K562 (cell line): Measurements from ENCODE around the gene SGMS1. TPM values are rescaled to one million over a fixed set of nuclear protein-coding genes. Genes with fewer than 3 reads are reported as not detected.

Experiments
- ATAC-seq: fragments of 200-7000 bp; cut with Tn5 transposase; 3 replicates; pipeline ENCODE4 v1.9.1; 2020; ENCODE audit warnings: moderate library complexity
- BruUV-seq: library from RNA; stranded (reverse); fragments of 400-500 nt; replicated peaks from 2 replicates; lab custom pipeline; 2021; lab: Mats Ljungman, UMichigan
- CTCF ChIA-PET: fragments of 300-600 bp; formaldehyde crosslinking; extraction: SDS; loops from one replicate; lab custom pipeline; 2021; ENCODE audit warnings: low intra/inter-chr PET ratio; lab: Yijun Ruan, JAX
- POLR2A ChIA-PET: fragments of 300-600, 350-650 bp; sonication (Branson Sonifier 250); formaldehyde crosslinking; extraction: SDS; loops from one replicate; lab custom pipeline; 2021; ENCODE audit warnings: antibody characterized with exemption, inconsistent platforms; lab: Yijun Ruan, JAX
- DNase-seq, 4 experiments: peaks; one replicate each; pipeline versions ENCODE4 v3.0.0 to v3.0.0-alpha.2; 2011 to 2018; ENCODE audit warnings: low spot score in 3 of 4, mixed read lengths in 3 of 4; ENCODE audit errors: extremely low read depth in 1 of 4
- FAIRE-seq: peaks from 2 replicates; lab custom pipeline; 2011; peaks lifted over from hg19 to GRCh38; lab: Jason Lieb, UNC
- H2AFZ ChIP-seq: 2 replicates; pipeline ENCODE4 v1.6.0; 2011; ENCODE audit warnings: low read depth, low read length, control low read depth, inconsistent platforms
- H3K27ac ChIP-seq: fragments of 200-600 bp; 3 replicates; pipeline ENCODE4 v1.8.0; 2011; ENCODE audit warnings: low read depth, mild to moderate bottlenecking, control low read depth, inconsistent platforms, low read length, moderate library complexity, mixed read lengths; ENCODE audit errors: extremely low read depth
- H3K27me3 ChIP-seq, 2 experiments: fragments of 300-600 bp in 1 of 2; 2 replicates in 1 of 2; 3 replicates in 1 of 2; pipeline versions ENCODE4 v1.6.0 to v1.8.0; 2011; ENCODE audit warnings: inconsistent platforms in 2 of 2, low read length in 2 of 2, mild to moderate bottlenecking in 1 of 2, mixed read lengths in 1 of 2, moderate library complexity in 1 of 2; ENCODE audit not compliant: control insufficient read depth in 2 of 2, insufficient read depth in 2 of 2
- H3K36me3 ChIP-seq: fragments of 300-600 bp; 3 replicates; pipeline ENCODE4 v1.8.0; 2011; ENCODE audit warnings: mild to moderate bottlenecking, low read length, inconsistent platforms; ENCODE audit not compliant: control insufficient read depth, insufficient read depth
- H3K4me1 ChIP-seq, 2 experiments: fragments of 200-600 bp in 1 of 2; replicated peaks in 1 of 2; 2 replicates in 1 of 2; 3 replicates in 1 of 2; pipeline versions ENCODE4 v1.5.1 to v1.8.0; 2011; ENCODE audit warnings: inconsistent platforms in 2 of 2, low read length in 2 of 2, mild to moderate bottlenecking in 1 of 2, mixed read lengths in 1 of 2, moderate library complexity in 1 of 2; ENCODE audit not compliant: control insufficient read depth in 2 of 2, insufficient read depth in 2 of 2
- H3K4me2 ChIP-seq: 2 replicates; pipeline ENCODE4 v1.6.1; 2011; ENCODE audit warnings: low read length, control low read depth, inconsistent platforms, mixed read lengths; ENCODE audit not compliant: insufficient read depth
- H3K4me3 ChIP-seq: fragments of 200-600 bp; sonication (generic), shearing (Covaris generic); 2 replicates; pipeline ENCODE4 v1.5.1; 2016; ENCODE audit warnings: control low read depth, inconsistent platforms
- H3K79me2 ChIP-seq: fragments of 200-600 bp; 3 replicates; pipeline ENCODE4 v1.8.0; 2011; ENCODE audit warnings: low read length, inconsistent platforms; ENCODE audit not compliant: control insufficient read depth, insufficient read depth
- H3K9ac ChIP-seq, 2 experiments: 2 replicates each; pipeline versions ENCODE4 v1.6.0 to v1.6.1; 2011; ENCODE audit warnings: low read depth in 2 of 2, low read length in 2 of 2, control low read depth in 1 of 2, inconsistent platforms in 1 of 2, mild to moderate bottlenecking in 1 of 2, mixed read lengths in 1 of 2; ENCODE audit not compliant: insufficient read depth in 1 of 2
- H3K9me1 ChIP-seq: one replicate; pipeline ENCODE4 v1.6.0; 2011; ENCODE audit warnings: inconsistent platforms, mild to moderate bottlenecking, low read length, moderate library complexity; ENCODE audit not compliant: control insufficient read depth, insufficient read depth
- H3K9me3 ChIP-seq: replicated peaks from 2 replicates; pipeline ENCODE4 v1.5.1; 2011; ENCODE audit warnings: low read depth, low read length, inconsistent platforms; ENCODE audit not compliant: control insufficient read depth, insufficient read depth
- H4K20me1 ChIP-seq: replicated peaks from 2 replicates; pipeline ENCODE4 v1.6.1; 2011; ENCODE audit warnings: low read length, inconsistent platforms, mixed read lengths; ENCODE audit not compliant: control insufficient read depth, insufficient read depth
- BHLHE40 ChIP-seq: IDR thresholded peaks from 2 replicates; pipeline ENCODE4 v1.6.1; 2011; ENCODE audit warnings: low read length, improper control_type of control experiment
- ETV1 ChIP-seq: fragments of 450-650 bp; conservative IDR thresholded peaks from 2 replicates; pipeline ENCODE4 v1.6.1; 2016; ENCODE audit warnings: missing genetic modification characterization, control low read depth, low read depth, missing compliant biosample characterization
- ETV5 ChIP-seq: sonication (generic); formaldehyde crosslinking; IDR thresholded peaks from 2 replicates; pipeline ENCODE4 v1.4.0; 2020; ENCODE audit warnings: low read depth, mild to moderate bottlenecking, missing genetic modification reagents
- FOXP1 ChIP-seq: sonication (generic); formaldehyde crosslinking; IDR thresholded peaks from 2 replicates; pipeline ENCODE4 v1.8.0; 2022; ENCODE audit warnings: mild to moderate bottlenecking, missing genetic modification reagents
- KAT7 ChIP-seq: sonication (generic); formaldehyde crosslinking; IDR thresholded peaks from 2 replicates; pipeline ENCODE4 v1.8.0; 2022; ENCODE audit warnings: missing genetic modification reagents, mild to moderate bottlenecking, borderline replicate concordance
- PHB ChIP-seq: fragments of 250-450 bp; sonication (Bioruptor Pico); IDR thresholded peaks from 2 replicates; pipeline ENCODE4 v1.5.0; 2021
- SRF ChIP-seq, 2 experiments: fragments of 250-450, 450-650 bp in 1 of 2; sonication (Bioruptor Pico) in 1 of 2; sonication (generic) in 1 of 2; formaldehyde crosslinking; IDR thresholded peaks; 2 replicates each; pipeline versions ENCODE4 v1.5.0 to v1.5.1; 2020 to 2022; ENCODE audit warnings: mild to moderate bottlenecking in 1 of 2, missing genetic modification reagents in 1 of 2
- STAT5A ChIP-seq: IDR thresholded peaks from 2 replicates; pipeline ENCODE4 v1.6.1; 2012; ENCODE audit warnings: low read length, inconsistent platforms, borderline replicate concordance
- TAF9B ChIP-seq: fragments of 450-650 bp; IDR thresholded peaks from 2 replicates; pipeline ENCODE4 v1.6.1; 2018; ENCODE audit warnings: mild to moderate bottlenecking; ENCODE audit not compliant: partially characterized antibody
- ZFPM2 ChIP-seq: fragments of 250-450 bp; sonication (Bioruptor Pico); IDR thresholded peaks from 2 replicates; pipeline ENCODE4 v1.5.1; 2022; ENCODE audit warnings: mild to moderate bottlenecking
- ZNF395 ChIP-seq: fragments of 200-800 bp; sonication (Bioruptor generic); IDR thresholded peaks from 2 replicates; pipeline ENCODE4 v1.6.1; 2017; ENCODE audit warnings: missing genetic modification characterization, missing compliant biosample characterization
- ZNF449 ChIP-seq: fragments of 250-450 bp; sonication (Bioruptor Pico); IDR thresholded peaks from 2 replicates; pipeline ENCODE4 v1.8.0; 2022; ENCODE audit warnings: moderate library complexity, mild to moderate bottlenecking, inconsistent platforms
- ZNF507 ChIP-seq: conservative IDR thresholded peaks from 2 replicates; pipeline ENCODE4 v1.6.1; 2017; ENCODE audit warnings: missing genetic modification characterization, missing compliant biosample characterization
- ZNF511 ChIP-seq: sonication (generic); formaldehyde crosslinking; IDR thresholded peaks from 2 replicates; pipeline ENCODE4 v1.8.0; 2022; ENCODE audit warnings: mild to moderate bottlenecking, missing genetic modification reagents
- ZNF512 ChIP-seq: IDR thresholded peaks from 2 replicates; pipeline ENCODE4 v1.6.1; 2016; ENCODE audit warnings: missing genetic modification characterization, missing compliant biosample characterization
- WGBS: fragments of 100-300 bp; shearing (Covaris generic); methylation state at CpG from one replicate; pipeline ENCODE4 v1.1.6; 2016; ENCODE audit warnings: low coverage, mixed read lengths; ENCODE audit not compliant: insufficient coverage; ENCODE audit errors: missing lambda C conversion rate; 5-methylcytosine and 5-hydroxymethylcytosine counted together
- in situ Hi-C: fragments of 300-500 bp; cut with MboI; formaldehyde crosslinking; loops from 4 replicates; pipeline ENCODE4 v1.15.0; 2018; ENCODE audit warnings: inconsistent platforms, mixed read lengths
- intact Hi-C: fragments of 100-400 bp; cut with micrococcal nuclease; formaldehyde crosslinking; loops from 2 replicates; pipeline ENCODE4 v1.14.2; 2022
- polyA plus RNA-seq, 8 experiments: library from polyadenylated mRNA; depleted of rRNA in 4 of 8; stranded (reverse) in 5 of 8; unstranded in 3 of 8; fragments of >200 nt; fragmentation: Nextera tagmentation in 2 of 8; fragmentation: Illumina TruSeq in 1 of 8; extraction: Ambion mirVana in 2 of 8; extraction: Trizol in 1 of 8; gene quantifications; 2 replicates each; pipeline versions ENCODE4 v1.2.1 to v1.2.3, GENCODE V29; 2011 to 2014; ENCODE audit warnings: inconsistent platforms in 1 of 8, missing spikeins in 1 of 8
- total RNA-seq, 7 experiments: library from RNA; depleted of rRNA in 6 of 7; stranded (reverse); fragments of >200 nt in 6 of 7; fragmentation: Illumina TruSeq in 2 of 7; extraction: Trizol in 2 of 7; gene quantifications; 2 replicates each; pipeline versions ENCODE4 v1.2.1 to v1.2.3, GENCODE V29; 2011 to 2021; ENCODE audit warnings: low replicate concordance in 1 of 7

Gene SGMS1
- total and polyA plus RNA-seq, 9 of the 15 experiments (the other 6 are each of a cell fraction or from before 2014, with no cell fraction given) = 22.6 to 232 (median 82.2) TPM

- DNase-seq = no peak
- Histone ChIP-seq H3K27ac (no peak overlapping the region), H3K36me3 (no peaks in the 10 kb centered on the region), H3K9me3 (no peaks in the 10 kb centered on the region), H3K9ac (no peak overlapping the region), H3K79me2 (no peaks in the 10 kb centered on the region), H3K27me3 (no peaks in the 10 kb centered on the region; a peak in 2 of 5 replicates), H3K4me1 (peaks cover 0 to 3% of the 10 kb centered on the region in 2 experiments; a peak in 3 of 5 replicates), H2AFZ (no peak overlapping the region), H4K20me1 (no peaks in the 10 kb centered on the region), H3K4me3 (no peak overlapping the region), H3K4me2 (no peak overlapping the region), H3K9me1 (no peaks in the 10 kb centered on the region)
- intact Hi-C loops = no loop called here
- in situ Hi-C loops = no loop called here
- ChIA-PET POLR2A (interaction anchor here (0.6 to 2.7 kb wide), 7 partner anchors 10 to 185 kb away, joined by 3 to 17 read pairs (median 3); no protein-coding TSS in a partner anchor), CTCF (no interaction called here)
- FAIRE-seq = no peak
- BruUV-seq = no TSS peak
- WGBS = 5% methylated on average over 6 of the region's 6 CpGs
- no peak for ATAC-seq
- TF ChIP-seq ETV1 (tag) = no peak
- TF ChIP-seq ZNF395 = no peak
- no peak for TF ChIP-seq ZNF507 (tag)
- no peak for TF ChIP-seq FOXP1
- TF ChIP-seq PHB (CRISPR knock-in tag) = no peak
- no peak for TF ChIP-seq STAT5A
- TF ChIP-seq KAT7 (CRISPR knock-in tag) = no peak
- TF ChIP-seq BHLHE40 = no peak
- no peak for TF ChIP-seq TAF9B
- TF ChIP-seq ZNF449 (CRISPR knock-in tag) = no peak
- no peak for TF ChIP-seq ETV5
- TF ChIP-seq SRF (CRISPR knock-in tag; IDR thresholded peaks at IDR 0.05) = no peak; a peak in 1 of 4 replicates
- peak; percentile 29; the same call in 1 of the 2 replicates for TF ChIP-seq ZNF512 (tag)
- no peak for TF ChIP-seq ZFPM2 (CRISPR knock-in tag)
- TF ChIP-seq ZNF511 (CRISPR knock-in tag) = no peak
Observed at GRCh38 chr10:50636618-50637579, 13.1 kb upstream of the SGMS1 start.
